HCT116 (cell line): ENCODE results near the gene GDI1. TPM values are rescaled to one million over a fixed set of nuclear protein-coding genes. Genes with fewer than 3 reads are reported as not detected.

ENCODE experiments used
- ATAC-seq: fragments of 200-7000 bp; cut with Tn5 transposase; 2 replicates; pipeline ENCODE4 v1.9.1; 2020; ENCODE audit warnings: mild to moderate bottlenecking, moderate library complexity
- BruUV-seq: library from RNA; stranded (reverse); fragments of 400-500 nt; replicated peaks from 2 replicates; lab custom pipeline; 2021; lab: Mats Ljungman, UMichigan
- CTCF ChIA-PET: fragments of 300-600 bp; sonication (Branson Sonifier 250); formaldehyde crosslinking; loops from one replicate; lab custom pipeline; 2021; ENCODE audit warnings: antibody characterized with exemption; lab: Charles Lee
- POLR2A ChIA-PET: fragments of 300-600, 350-600 bp; sonication (Branson Sonifier 250); formaldehyde crosslinking; loops from one replicate; lab custom pipeline; 2021; ENCODE audit warnings: antibody characterized with exemption; lab: Charles Lee
- RAD21 ChIA-PET, 2 experiments: fragments of 300-600 bp; sonication (Branson Sonifier 250); formaldehyde crosslinking; loops; one replicate each; lab custom pipeline; 2023; ENCODE audit warnings: low total read pairs in 2 of 2; ENCODE audit not compliant: uncharacterized antibody in 2 of 2, unreplicated experiment in 2 of 2, low non-redundant PET in 1 of 2; lab: Charles Lee
- DNase-seq: peaks from one replicate; pipeline ENCODE4 v3.0.0-alpha.2; 2010; ENCODE audit warnings: low read depth, low spot score
- H2AFZ ChIP-seq: fragments of 200-600 bp; shearing (Covaris generic), sonication (generic); 2 replicates; pipeline ENCODE4 v1.6.1; 2017; ENCODE audit warnings: low read depth, mixed run types, mixed read lengths, antibody characterized with exemption, low read length; ENCODE audit not compliant: poor library complexity, severe bottlenecking
- H3K27ac ChIP-seq: 2 replicates; pipeline ENCODE4 v1.5.1; 2012; ENCODE audit warnings: low read depth, low read length
- H3K27me3 ChIP-seq: fragments of 200-600 bp; sonication (generic); 2 replicates; pipeline ENCODE4 v1.6.1; 2016; ENCODE audit warnings: mixed run types, low read length, mixed read lengths; ENCODE audit not compliant: insufficient read depth
- H3K36me3 ChIP-seq, 2 experiments: fragments of 200-500 bp in 1 of 2; fragments of 200-600 bp in 1 of 2; sonication (Bioruptor generic) in 1 of 2; sonication (generic) in 1 of 2; 2 replicates each; pipeline versions ENCODE4 v1.5.1 to v1.6.1; 2014 to 2016; ENCODE audit warnings: low read length in 2 of 2, inconsistent platforms in 1 of 2, mixed read lengths in 1 of 2, mixed run types in 1 of 2; ENCODE audit not compliant: insufficient read depth in 2 of 2, control insufficient read depth in 1 of 2
- H3K4me1 ChIP-seq, 2 experiments: fragments of 200-600 bp in 1 of 2; sonication (generic) in 1 of 2; 2 replicates each; pipeline versions ENCODE4 v1.5.1 to v1.6.1; 2012 to 2017; ENCODE audit warnings: low read length in 2 of 2, inconsistent platforms in 1 of 2, mild to moderate bottlenecking in 1 of 2, mixed read lengths in 1 of 2, mixed run types in 1 of 2, moderate library complexity in 1 of 2; ENCODE audit not compliant: insufficient read depth in 2 of 2, control insufficient read depth in 1 of 2
- H3K4me2 ChIP-seq: fragments of 200-600 bp; sonication (generic); 2 replicates; pipeline ENCODE4 v1.6.1; 2017; ENCODE audit warnings: mixed run types, low read length, mixed read lengths
- H3K4me3 ChIP-seq, 2 experiments: fragments of 200-600 bp in 1 of 2; sonication (generic) in 1 of 2; replicated peaks in 1 of 2; 2 replicates each; pipeline ENCODE4 v1.5.1; 2011 to 2016; ENCODE audit warnings: low read length in 2 of 2, control low read depth in 1 of 2, low read depth in 1 of 2, mild to moderate bottlenecking in 1 of 2, mixed read lengths in 1 of 2, mixed run types in 1 of 2
- H3K79me2 ChIP-seq: fragments of 200-600 bp; sonication (generic); 2 replicates; pipeline ENCODE4 v1.6.1; 2017; ENCODE audit warnings: mild to moderate bottlenecking, mixed run types, low read length, moderate library complexity, mixed read lengths; ENCODE audit not compliant: insufficient read depth
- H3K9ac ChIP-seq: fragments of 200-600 bp; sonication (generic); 2 replicates; pipeline ENCODE4 v1.6.1; 2016; ENCODE audit warnings: low read length, mixed read lengths
- H3K9me2 ChIP-seq: fragments of 200-600 bp; sonication (generic), shearing (Covaris generic); 2 replicates; pipeline ENCODE4 v1.6.1; 2017; ENCODE audit warnings: mixed run types, mild to moderate bottlenecking, moderate library complexity; ENCODE audit not compliant: insufficient read depth
- H3K9me3 ChIP-seq, 2 experiments: fragments of 200-500 bp in 1 of 2; fragments of 200-600 bp in 1 of 2; sonication (Bioruptor generic) in 1 of 2; sonication (generic) in 1 of 2; 2 replicates each; pipeline ENCODE4 v1.6.1; 2014 to 2017; ENCODE audit warnings: low read length in 2 of 2, mixed read lengths in 2 of 2, inconsistent platforms in 1 of 2, low read depth in 1 of 2, mild to moderate bottlenecking in 1 of 2, mixed run types in 1 of 2, moderate library complexity in 1 of 2; ENCODE audit not compliant: control insufficient read depth in 1 of 2, insufficient read depth in 1 of 2
- H4K20me1 ChIP-seq: fragments of 200-600 bp; sonication (generic), shearing (Covaris generic); 2 replicates; pipeline ENCODE4 v1.6.1; 2017; ENCODE audit warnings: mixed run types, mild to moderate bottlenecking, moderate library complexity; ENCODE audit not compliant: insufficient read depth
- ATF3 ChIP-seq: IDR thresholded peaks from 2 replicates; pipeline ENCODE4 v1.6.1; 2012
- CBX3 ChIP-seq: IDR thresholded peaks from 2 replicates; pipeline ENCODE4 v1.6.1; 2012; ENCODE audit warnings: low read depth
- CTCF ChIP-seq, 3 experiments: fragments of 200-600 bp in 1 of 3; sonication (generic) in 1 of 3; IDR thresholded peaks in 2 of 3; conservative IDR thresholded peaks in 1 of 3; 2 replicates each; pipeline ENCODE4 v1.5.1; 2012 to 2017; ENCODE audit warnings: low read depth in 2 of 3, low read length in 2 of 3, antibody characterized with exemption in 1 of 3, borderline replicate concordance in 1 of 3, control low read depth in 1 of 3, mild to moderate bottlenecking in 1 of 3, mixed read lengths in 1 of 3, mixed run types in 1 of 3, moderate library complexity in 1 of 3; ENCODE audit not compliant: insufficient read depth in 1 of 3
- EGR1 ChIP-seq: IDR thresholded peaks from 2 replicates; pipeline ENCODE4 v1.6.1; 2012; ENCODE audit warnings: low read depth
- EZH2 ChIP-seq: fragments of 200-600 bp; sonication (generic); IDR thresholded peaks from 2 replicates; pipeline ENCODE4 v1.6.1; 2017; ENCODE audit warnings: antibody characterized with exemption, mixed run types
- JUND ChIP-seq: IDR thresholded peaks from 2 replicates; pipeline ENCODE4 v1.6.1; 2012
- POLR2A ChIP-seq: IDR thresholded peaks from 2 replicates; pipeline ENCODE4 v1.7.0; 2011; ENCODE audit warnings: borderline replicate concordance; ENCODE audit not compliant: insufficient read depth, insufficient read length; ENCODE audit errors: extremely low read depth
- POLR2AphosphoS5 ChIP-seq: IDR thresholded peaks from 2 replicates; pipeline ENCODE4 v1.6.1; 2011; ENCODE audit warnings: mild to moderate bottlenecking, low read depth, low read length, moderate library complexity
- REST ChIP-seq: IDR thresholded peaks from 2 replicates; pipeline ENCODE4 v1.6.1; 2012; ENCODE audit warnings: low read depth
- SIN3A ChIP-seq: IDR thresholded peaks from 2 replicates; pipeline ENCODE4 v1.6.1; 2012; ENCODE audit warnings: low read depth
- SP1 ChIP-seq: IDR thresholded peaks from 2 replicates; pipeline ENCODE4 v1.6.1; 2012; ENCODE audit warnings: low read depth
- TCF7L2 ChIP-seq: IDR thresholded peaks from 2 replicates; pipeline ENCODE4 v1.7.0; 2011; ENCODE audit warnings: borderline replicate concordance, inconsistent platforms; ENCODE audit not compliant: insufficient read depth, insufficient read length; ENCODE audit errors: extremely low read depth
- YY1 ChIP-seq: IDR thresholded peaks from 2 replicates; pipeline ENCODE4 v1.6.1; 2011; ENCODE audit warnings: low read length, low read depth, moderate library complexity, mild to moderate bottlenecking; ENCODE audit not compliant: insufficient replicate concordance; ENCODE audit errors: extremely low read depth
- intact Hi-C: fragments of 100-400 bp; cut with micrococcal nuclease; formaldehyde crosslinking; loops from 2 replicates; pipeline ENCODE4 v1.10.0; 2022
- total RNA-seq: library from RNA; stranded (reverse); gene quantifications from one replicate; pipeline ENCODE4 v1.2.1, GENCODE V29; 2021; ENCODE audit not compliant: unreplicated experiment

Gene GDI1
- total RNA-seq, 1 experiment from 2014 or later = 122 TPM

- no peak for TF ChIP-seq TCF7L2
- TF ChIP-seq JUND = no peak
- no peak for TF ChIP-seq ATF3
- TF ChIP-seq EZH2 = no peak
- TF ChIP-seq YY1 = no peak
- no peak for TF ChIP-seq SIN3A
- TF ChIP-seq SP1 = no peak
- no peak for TF ChIP-seq EGR1
- TF ChIP-seq REST = no peak
Measured at GRCh38 chrX:154419688-154420401, 17.1 kb upstream of the GDI1 start (continued).

- no peaks in the 10 kb centered on the region for H3K9me3 ChIP-seq
- DNase-seq (no peak), ATAC-seq (no peak)
- no peak overlapping the region for H3K4me2 ChIP-seq
- no peak overlapping the region for H3K4me3 ChIP-seq
- H3K4me1 ChIP-seq = peaks cover 0 to 4% of the 10 kb centered on the region in 2 experiments; a peak in 1 of 4 replicates
- no peaks in the 10 kb centered on the region for H3K79me2 ChIP-seq
- TF ChIP-seq POLR2AphosphoS5 (no peak), CTCF (IDR thresholded peaks at IDR 0.05 in 2 of 3, conservative IDR thresholded peaks at IDR 0.05 in 1 of 3; ENCODE audit: borderline replicate concordance in 1 of 3, insufficient read depth in 1 of 3, low read depth in 2 of 3, low read length in 2 of 3) (no peak), POLR2A (no peak), CBX3 (no peak), REST (no peak)
- no peak overlapping the region for H3K27ac ChIP-seq
- ChIA-PET RAD21 (no interaction called here), CTCF (no interaction called here), POLR2A (no interaction called here)
- no peaks in the 10 kb centered on the region for H3K9me2 ChIP-seq
- H3K36me3 ChIP-seq = no peaks in the 10 kb centered on the region
- intact Hi-C loops = no loop called here
- H3K9ac ChIP-seq = no peak overlapping the region
- BruUV-seq = no TSS peak
- H4K20me1 ChIP-seq = no peaks in the 10 kb centered on the region
- no peak overlapping the region for H2AFZ ChIP-seq
- no peaks in the 10 kb centered on the region for H3K27me3 ChIP-seq
Measured at GRCh38 chrX:154420402-154420756, 16.6 kb upstream of the GDI1 start.
